ENCODE measurements around the gene EEFSEC.

DNA sequence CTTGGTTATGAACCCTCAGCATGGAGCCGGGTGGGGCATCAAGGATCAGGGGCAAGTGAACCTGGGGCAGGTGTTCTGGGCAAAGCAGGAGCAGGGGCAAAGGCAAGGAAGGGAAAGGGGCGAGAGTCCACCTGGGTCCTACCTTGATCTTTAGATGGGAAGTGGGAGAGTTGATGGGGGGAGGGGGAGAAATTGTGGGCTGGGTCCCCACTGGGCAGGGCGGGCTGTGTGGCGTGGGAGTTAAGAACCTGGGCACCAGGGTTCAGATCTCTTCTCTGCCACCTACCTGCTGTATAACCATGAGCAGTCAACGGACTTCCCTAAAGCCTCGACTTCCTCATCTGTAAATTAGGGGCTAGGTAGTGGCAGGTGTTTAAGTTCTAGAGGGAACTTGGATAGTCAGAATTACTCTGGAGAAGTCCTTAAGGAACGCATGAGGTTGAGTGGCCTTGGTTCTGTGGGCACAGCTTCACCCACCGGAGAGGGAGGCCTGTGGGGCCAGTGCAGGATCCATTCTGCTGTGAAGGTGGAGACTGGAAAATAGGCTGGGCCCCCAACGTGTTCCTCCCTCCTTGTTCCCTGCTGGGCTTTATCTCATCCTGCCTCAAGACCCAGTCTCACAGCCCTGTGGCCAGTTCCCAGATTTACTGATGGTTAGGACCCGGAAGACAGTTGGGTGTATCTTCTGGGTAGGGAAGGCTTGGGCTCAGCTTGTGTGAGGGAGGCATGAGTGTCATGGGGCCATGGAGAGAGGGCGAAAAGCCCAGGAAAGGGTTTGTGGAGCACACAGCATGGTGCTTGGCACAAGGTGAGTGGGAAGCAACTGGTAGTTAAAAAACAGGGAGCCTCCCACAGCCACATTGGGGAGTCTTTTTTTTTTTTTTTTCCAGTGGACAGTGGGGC lies 90.6 kb downstream of the EEFSEC start:
- TF ChIP-seq, protein P1, sequence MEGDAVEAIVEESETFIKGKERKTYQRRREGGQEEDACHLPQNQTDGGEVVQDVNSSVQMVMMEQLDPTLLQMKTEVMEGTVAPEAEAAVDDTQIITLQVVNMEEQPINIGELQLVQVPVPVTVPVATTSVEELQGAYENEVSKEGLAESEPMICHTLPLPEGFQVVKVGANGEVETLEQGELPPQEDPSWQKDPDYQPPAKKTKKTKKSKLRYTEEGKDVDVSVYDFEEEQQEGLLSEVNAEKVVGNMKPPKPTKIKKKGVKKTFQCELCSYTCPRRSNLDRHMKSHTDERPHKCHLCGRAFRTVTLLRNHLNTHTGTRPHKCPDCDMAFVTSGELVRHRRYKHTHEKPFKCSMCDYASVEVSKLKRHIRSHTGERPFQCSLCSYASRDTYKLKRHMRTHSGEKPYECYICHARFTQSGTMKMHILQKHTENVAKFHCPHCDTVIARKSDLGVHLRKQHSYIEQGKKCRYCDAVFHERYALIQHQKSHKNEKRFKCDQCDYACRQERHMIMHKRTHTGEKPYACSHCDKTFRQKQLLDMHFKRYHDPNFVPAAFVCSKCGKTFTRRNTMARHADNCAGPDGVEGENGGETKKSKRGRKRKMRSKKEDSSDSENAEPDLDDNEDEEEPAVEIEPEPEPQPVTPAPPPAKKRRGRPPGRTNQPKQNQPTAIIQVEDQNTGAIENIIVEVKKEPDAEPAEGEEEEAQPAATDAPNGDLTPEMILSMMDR (conservative IDR thresholded peaks at IDR 0.05): no peak
- no peak for TF ChIP-seq ZFX (IDR thresholded peaks at IDR 0.05)
